HG03045 (cell line): ENCODE results near the gene HK2.
"Not testable (repeated sequence)": the region's sequence is repeated elsewhere in the genome, so short reads cannot be mapped to it uniquely, and the experiment has no call there.

Experiments used
- ATAC-seq: cut with Tn5 transposase; IDR thresholded peaks from one replicate; pipeline ENCODE4 v1.9.1; 2021; ENCODE audit warnings: mild to moderate bottlenecking, moderate library complexity; ENCODE audit not compliant: unreplicated experiment

Gene HK2

DNA sequence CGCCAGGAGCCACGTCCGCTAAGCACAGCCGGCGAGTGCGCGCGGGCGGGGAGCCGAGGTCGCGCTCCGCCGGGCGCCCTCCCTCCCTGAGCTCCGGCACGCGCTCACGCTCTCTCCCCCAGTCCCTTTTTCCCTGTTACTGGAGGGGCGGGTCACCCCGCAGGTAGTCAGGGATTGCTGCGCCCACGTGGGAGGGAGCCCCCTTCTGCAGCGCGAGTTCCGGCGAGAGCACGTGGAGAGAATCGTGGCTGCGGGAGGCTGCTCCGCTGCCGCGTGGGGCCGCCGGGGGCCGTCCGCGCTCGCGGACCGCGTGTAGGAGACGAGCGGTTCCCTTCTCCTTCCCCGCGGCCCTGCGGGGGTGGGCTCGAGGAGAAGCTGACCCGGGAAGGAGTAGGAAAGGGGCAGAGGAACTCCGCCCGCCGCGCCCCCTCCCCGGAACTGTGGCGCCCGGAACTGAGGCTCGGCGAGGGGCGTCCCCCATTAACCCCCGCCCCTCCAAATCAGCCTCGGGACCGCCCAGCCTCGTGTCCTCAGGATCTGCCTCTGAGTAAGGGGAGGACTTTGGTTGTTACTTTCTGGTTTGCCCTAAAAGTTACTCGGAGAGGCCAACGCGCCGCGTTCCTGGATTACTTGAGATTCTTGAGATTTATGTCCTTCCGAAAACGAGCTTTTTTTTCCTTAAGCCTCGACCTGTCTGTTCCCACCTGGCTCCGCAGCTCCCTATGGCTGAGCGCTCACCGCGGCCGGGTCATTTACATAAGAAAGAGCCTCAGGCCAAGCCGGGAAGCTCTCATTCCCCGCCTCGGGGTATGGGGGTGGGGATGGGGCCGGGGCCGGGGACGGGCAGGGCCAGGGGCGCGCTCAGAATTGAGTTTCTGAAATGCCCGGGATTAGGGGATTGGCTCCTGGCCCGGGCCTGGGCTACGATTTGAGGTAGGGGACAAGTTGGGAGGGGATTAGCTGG, 1.1 kb downstream of the HK2 start:
- ATAC-seq = peak; percentile 45

DNA sequence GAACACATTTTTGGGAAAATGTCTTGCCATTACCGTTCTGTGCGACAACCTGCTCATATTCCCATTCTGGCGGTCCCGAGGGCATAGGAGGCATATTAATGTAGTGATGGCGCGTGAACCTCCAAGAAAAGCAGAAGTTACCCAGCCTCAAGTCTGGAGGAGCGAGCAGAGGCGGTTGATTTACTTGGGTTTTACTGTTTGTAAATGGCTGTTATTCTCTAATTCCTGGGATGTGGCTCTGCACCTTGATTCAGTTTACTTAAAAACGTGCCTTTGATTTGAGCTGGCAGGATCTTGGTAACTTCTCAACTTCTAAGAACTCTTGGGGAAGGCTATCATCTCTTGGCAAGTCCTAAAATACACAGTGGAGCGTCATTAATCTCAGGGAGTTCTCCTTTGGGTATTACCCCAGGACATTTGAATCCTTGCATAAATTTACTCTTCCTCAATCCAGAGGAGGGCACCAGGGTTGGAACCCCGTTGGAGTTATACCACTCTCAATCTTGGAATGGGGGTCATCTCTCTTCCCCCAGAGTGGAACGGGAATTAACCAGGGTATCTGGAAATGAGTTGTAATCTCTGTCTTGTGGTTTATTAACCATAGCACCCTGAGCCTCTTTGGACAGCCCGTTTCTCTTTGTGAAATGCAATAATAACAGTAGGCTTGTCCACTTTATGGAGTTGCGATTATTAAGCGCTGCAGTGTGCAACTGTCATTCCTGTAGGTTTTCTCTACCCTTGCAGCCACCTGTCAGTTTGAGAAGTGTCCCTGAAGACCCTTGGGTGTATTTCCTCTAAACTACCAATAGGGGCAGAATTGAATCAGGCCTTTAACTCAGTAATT, 2.1 kb downstream of the HK2 start:
- ATAC-seq = peak; percentile 18

DNA sequence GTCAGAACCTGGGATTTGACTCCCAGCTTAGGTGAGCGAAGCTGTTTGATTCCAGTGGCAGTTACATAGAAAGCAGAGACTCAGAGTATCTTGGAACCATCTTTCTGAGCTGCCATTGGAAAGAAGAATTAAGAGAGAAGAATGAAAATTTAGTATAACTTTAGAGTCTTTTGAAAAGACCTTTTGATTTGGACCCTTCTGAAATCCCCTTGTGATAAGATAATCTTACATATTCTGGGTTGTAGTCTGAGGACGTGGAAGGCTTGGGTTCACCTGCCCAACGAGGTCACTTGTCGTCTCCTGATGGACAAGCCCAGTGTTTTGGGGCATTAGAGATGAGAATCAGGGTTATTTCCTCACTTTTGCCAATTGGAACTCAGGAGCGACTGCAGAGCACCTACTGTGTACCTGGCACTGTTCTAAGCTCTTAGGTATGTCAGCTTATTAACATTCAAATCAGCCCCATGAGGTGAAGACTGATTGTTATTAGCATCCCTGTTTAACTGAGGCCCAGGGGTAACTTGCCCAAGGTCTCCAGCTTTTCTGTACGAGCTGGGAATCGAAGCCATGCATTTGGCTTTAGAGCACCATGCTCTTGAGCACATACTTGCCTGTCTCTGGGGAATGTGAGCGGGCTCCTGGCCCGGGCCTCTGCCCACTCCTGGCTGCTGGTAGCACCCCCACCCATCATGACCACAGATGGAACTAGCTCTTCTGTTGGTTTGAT, 2.9 kb downstream of the HK2 start:
- no peak for ATAC-seq

DNA sequence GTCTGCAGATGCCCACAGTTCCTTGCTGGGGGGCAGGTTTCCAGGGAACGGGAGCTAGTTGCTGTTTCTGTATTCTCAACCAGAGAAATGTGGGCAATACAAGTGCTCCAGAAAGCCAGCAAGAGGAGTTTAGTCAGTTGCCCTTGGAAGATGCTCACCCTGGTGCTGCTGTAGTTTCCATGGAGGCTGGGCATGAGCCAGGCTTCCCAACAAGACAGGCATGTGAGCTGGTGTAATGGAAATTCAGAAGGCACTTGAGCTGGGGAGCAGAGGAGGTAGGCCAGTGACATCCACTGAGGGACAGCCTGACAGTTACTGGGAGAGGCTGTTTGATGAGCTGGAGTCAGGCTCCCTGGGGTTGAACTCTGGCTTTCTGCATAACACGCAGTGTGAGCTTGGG, 7.7 kb downstream of the HK2 start:
- ATAC-seq = no peak

DNA sequence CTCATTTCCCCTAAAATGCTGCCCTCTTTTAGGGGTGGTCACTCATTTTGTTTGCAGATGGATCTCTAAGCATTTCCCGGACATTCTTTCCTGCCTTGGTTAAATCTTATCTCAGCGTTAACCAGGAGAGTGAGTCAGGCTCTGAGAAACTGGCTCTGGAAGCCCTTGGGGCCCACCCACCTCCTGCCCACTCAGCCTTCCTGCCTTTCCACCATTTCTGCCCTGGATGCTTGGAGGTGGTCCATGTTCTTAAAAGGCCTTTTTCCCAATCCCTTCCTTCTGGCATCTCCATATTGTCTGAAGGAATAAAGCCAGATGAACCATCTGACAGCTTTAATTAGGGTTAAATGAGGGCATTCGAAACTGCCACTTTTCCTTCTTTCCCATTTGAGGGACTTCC, 9.5 kb downstream of the HK2 start:
- ATAC-seq = no peak

DNA sequence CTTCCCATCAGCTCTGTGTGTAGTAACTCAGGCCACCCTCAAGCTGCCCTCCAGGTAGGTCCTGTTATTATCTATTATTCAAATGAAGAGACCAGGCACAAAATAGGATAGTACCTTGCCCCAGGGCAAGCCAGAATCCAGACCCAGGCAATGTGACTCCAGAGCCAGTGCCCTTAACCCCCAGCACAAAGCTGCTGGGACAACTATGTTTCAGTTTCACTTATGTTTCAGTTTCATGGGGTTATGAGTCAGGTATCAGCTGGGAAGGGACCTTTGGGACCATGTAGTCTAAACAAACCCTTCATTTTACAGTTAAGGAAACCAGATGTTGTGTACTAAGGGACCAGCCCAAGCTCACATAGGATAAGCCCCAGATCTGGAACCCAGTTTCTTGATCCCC, 10.0 kb downstream of the HK2 start:
- peak; percentile 91 for ATAC-seq

DNA sequence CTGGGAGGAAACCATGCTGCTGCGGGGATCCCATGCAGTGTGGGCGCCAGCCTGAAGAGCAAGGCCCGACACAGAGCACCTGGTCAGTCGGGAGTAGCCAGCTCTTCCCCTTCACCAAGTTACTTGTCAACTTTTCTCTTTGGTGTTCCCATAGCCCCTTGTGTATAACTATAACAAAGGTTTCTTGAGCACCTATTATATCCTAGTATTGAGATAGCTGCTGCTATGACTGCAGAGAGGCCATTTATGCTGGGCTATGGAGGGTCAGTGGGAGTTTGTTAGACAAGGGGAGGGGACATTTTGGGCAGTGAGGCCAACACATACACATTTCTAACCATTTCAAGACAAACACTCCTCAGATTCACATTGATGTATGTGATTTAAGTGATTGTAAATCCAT, 10.8 kb downstream of the HK2 start:
- ATAC-seq = no peak

DNA sequence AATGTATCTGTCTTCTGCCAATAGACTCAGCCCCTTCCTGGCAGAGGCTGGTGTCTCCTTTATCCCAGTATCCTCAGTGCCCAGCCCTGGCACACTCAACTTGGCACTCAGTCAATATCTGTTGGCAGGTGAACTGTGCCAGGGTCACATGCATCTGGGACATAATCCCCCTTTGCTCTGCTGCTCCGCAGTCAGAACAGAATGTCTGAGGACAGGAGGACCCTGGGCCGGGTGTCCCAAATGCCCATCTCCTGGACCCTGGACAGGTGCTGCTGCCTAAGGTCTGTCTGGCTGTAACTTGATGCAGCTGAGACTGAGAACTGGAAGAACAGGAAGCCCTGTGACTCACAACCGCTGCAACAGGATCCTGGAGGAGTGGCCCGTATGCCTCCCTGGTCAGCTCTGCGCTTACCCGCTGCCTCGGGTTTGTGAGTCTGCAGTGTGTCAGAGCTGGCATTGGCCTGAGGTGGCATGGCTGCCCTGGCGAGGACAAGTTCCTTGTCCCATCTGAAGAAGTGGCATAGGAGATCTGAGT, 11.4 kb downstream of the HK2 start:
- ATAC-seq = no peak

DNA sequence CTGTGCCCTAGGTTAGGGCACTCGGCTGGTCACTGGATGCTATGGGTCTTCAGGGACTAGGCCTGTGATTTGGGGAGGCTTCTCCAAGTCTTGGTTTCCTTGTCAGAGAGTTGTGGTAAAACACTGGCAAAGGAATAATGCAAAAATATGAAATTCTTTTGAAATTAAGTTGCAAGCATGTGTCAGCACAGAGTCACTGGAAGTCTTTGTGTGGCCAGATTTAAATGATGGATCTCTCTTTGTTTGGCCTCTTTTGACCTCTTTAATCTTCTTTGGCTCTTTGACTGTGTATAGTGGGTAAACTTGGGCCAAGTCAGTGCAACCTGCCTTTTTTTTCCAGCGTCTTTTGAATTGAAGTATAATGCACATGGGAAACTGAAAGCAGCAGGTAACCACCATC, 12.1 kb downstream of the HK2 start:
- ATAC-seq = no peak

DNA sequence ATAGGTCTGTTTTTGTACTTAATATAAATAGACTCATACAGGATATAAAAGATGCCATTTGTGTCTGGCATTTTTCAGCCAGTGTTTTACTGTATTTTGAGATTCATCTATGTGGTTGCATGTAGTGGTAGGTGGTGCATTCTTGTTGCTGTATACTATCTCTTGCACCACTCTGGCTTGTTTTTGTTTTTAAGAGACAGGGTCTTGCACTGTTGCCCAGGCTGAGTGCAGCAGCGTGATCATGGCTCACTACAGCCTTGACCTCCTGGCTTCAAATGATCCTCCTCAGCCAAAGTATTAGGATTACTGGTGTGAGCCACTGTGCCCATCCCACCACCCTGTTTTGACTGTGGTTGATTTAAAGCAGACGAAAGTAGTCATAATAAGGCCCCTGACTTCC, 12.6 kb downstream of the HK2 start:
- no peak for ATAC-seq

DNA sequence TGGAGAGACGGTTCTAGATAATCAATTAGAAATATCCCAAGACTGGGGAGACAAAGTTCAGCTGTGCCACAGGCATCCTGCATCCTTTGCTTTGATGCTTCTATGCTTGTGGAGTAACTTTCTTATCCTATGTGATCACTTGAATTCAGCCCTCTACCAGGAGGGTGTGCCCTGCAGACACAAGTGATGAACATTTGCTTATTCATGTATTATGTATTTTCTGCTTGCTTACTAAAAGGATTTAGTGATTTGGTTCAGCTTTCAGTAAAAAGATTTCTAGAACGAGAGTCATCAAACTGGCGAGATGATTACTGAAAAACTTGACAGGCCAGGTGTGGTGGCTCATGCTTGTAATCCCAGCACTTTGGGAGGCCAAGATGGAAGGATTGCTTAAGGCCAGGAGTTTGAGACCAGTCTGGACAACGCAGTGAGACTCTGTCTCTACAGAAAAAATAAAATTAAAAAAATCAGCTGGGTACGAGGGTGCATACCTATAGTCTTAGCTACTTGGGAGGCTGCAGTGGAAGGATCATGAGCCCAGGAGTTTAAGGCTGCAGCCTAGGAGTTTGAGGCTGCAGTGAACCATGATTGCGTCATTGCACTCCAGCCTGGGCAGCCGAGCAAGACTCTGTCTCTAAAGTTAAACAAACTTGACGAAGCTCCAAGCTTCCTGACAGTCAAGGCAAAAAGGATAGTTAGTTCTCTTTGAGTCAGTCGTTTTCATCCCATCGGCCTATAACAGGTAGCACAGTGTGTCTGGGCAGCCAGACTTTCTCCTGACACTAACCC, 13.3 kb downstream of the HK2 start:
- no peak for ATAC-seq

DNA sequence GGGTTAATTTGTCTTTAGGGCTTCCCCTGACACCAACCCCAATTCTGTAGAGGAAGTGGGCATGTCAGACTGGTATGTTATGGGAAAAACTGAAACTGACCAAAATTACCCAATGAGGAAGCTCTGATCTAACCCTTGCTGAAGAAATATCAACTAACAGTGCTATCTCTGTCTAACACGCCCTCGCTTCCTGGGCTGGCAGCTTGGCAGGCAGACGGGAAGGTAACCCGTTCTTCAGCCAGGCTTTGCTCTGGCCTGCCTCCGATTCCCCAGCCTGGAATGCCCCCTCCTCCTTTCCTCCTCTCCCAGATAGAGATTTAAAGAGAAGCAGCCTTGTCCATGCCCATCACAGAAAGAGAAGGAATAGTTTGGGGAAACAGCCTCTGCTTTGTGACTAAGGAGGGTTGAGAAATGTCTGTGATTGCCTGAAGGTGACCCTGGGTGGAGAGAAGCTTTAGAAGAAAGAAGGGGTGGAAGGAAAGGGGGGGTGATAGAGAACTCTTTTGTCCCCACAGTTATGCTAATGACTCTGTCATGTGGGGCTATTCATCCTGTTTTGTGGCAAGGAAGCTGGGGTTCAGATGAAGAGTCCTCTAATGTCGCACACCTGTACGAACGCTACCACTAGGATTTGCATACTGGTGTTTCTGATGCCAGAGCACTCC, 15.4 kb downstream of the HK2 start:
- ATAC-seq = peak; percentile 88

DNA sequence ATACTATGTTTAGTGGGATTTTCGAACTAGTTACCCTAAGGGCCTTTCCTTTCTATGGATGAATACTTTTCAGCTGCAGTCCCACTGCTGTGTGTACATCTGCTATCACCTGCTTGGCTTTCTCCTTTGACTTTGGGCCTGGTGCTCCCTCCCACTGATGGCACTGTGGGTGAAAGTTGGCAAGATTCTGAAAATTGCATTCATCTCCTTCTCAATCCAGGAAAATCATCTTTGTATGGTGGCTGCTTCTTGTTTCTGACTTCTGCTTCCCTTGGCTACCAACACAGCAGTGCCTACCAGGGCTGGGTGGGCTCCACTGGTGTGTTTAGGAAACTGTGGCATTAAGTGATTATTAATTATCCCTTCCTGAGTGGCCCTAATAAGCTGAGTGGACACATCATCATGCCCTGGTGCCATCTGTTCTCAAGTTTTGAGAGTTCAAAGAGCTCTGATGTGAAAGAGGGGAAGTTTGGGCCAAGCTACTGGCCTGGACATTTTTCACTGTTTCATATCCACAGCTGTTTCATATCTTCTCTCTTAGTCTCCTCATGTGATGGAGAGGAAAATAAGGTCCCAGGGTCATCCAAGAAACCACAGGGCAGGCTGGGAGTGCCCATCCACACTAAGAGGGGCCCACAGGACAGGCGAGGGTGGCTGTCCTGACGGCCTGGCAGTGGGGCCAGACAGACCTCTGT, 16.7 kb downstream of the HK2 start:
- no peak for ATAC-seq

DNA sequence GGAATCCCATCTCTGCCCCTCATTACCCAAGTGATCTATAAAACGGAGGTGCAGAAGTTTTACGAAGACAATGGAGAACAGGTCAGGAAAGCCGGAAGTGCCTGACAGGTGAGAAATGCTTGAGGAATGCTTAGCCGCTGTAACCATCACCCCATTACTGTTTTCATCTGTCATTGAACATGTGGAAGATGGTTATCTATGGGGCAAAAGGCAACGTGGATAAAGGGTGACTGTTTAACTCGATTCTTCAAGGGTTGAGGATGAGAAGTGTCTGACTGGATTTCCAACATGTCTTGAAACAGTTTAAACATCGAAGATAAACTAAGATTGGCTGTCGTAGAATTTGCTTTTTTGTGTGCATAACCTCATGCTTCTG, 17.3 kb downstream of the HK2 start:
- ATAC-seq = no peak

DNA sequence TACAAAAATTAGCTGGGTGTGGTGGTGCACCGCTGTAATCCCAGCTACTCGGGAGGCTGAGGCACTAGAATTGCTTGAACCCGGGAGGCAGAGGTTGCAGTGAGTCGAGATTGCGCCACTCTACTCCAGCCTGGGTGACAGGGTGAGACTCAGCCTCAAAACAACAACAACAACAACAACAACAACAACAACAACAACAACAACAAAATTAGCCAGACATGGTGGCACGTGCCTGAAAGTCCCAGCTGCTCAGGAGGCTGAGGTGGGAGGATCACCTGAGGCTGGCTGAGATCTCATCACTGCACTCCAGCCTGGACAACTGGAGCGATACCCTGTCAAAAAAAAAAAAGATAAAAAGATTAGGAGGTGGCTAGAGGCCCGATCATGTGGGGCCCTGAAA, 19.4 kb downstream of the HK2 start:
- not testable (repeated sequence) for ATAC-seq

DNA sequence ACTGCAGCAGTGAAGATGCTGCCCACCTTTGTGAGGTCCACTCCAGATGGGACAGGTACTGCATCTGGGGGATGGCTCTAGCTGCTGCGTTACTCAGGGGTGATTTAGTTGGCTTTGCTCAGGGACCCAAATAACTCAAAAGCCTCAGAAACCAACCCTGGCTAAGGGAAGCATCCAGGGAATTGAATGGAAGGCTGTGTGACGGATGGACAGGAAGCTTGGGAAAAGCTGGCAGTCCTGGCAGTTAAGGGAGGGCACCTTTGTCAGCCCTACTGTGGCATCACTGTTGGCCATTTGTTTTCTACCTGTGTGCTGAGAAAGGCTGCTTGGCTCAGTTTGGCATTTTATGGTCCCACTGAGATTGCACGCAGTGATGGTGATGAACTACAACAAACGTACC, 20.5 kb downstream of the HK2 start:
- ATAC-seq = no peak

DNA sequence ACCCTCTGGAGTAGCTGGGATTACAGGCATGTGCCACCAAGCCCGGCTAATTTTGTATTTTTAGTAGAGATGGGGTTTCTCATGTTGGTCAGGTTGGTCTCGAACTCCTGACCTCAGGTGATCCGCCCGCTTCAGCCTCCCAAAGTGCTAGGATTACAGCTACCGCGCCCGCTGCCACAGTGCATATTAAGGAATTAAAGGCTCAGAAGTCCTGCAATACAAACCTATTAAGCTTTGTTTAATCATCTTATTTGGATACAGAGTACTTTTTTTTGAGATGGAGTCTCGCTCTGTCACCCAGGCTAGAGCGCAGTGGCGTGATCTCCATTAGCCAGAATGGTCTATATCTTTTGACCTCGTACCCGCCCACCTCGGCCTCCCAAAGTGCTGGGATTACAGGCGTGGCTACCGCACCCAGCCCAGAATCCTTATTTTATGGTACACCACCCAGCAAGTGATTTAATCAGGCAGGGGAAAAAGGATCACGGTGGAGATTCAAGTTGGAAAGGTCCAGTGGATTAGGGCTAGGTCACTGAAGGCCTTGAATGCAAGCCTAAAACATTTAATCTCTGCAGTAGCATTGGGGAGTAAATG, 21.3 kb downstream of the HK2 start:
- not testable (repeated sequence) for ATAC-seq

DNA sequence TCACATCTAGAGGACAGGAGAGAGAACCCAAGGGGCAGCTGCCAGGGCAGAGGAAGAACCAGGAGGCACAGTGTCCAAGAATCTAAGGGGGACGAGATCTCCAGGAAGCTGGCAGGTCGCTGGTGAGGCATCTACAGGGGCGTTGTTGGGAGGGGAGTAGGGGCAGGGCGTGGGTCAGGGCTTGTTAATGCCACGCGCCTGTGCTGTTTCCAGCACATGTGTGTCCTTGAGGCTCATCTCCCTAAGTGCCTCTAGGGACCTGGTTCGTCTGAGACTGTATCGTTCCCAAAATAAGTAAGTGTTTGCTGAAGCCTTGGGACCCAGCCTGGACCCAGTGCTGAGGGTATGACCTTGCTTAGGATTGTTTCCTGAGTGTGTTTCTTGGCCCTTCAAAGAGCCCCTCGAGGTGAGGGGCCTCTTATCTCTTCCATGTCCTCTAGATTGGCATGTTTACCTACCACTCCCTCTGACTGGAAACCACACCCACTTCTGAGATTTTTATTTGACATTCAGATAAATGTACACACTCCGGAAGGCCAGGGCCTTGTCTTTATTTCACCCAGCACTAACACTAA, 22.2 kb downstream of the HK2 start:
- no peak for ATAC-seq
